Hematopoietic multipotent progenitor cell treated with erythropoietin and hydrocortisone succinate and interleukin-3 and kit ligand, for 6 days (in vitro differentiated cells): ENCODE data around the gene CACNA2D3.

Source experiments
- DNase-seq: peaks from one replicate; pipeline ENCODE4 v3.0.0-alpha.2; 2015

CACNA2D3 gene

GRCh38 chr3:54171951-54172350 lies 49.6 kb downstream of the CACNA2D3 start:
- DNase-seq, result no peak

DNA sequence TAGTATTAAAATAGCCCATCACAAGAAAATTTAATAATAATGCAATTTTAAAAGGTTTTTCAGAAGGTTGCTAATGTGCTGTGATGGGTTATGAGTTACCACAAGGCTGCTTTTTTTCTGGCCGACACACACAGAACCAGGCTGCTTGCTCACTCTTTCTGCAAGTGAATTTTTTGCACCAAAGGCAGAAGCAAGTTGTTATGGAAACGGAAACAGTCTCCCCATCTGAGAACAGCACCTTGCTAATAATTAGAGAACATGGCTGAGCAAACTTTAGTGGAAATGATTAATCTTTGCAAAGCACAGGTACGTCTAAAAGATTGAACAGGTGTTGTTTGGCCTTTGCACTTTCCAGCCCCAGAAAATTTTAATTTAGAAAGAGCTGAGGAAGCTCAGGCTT lies 51.0 kb downstream of the CACNA2D3 start:
- no peak for DNase-seq

DNA sequence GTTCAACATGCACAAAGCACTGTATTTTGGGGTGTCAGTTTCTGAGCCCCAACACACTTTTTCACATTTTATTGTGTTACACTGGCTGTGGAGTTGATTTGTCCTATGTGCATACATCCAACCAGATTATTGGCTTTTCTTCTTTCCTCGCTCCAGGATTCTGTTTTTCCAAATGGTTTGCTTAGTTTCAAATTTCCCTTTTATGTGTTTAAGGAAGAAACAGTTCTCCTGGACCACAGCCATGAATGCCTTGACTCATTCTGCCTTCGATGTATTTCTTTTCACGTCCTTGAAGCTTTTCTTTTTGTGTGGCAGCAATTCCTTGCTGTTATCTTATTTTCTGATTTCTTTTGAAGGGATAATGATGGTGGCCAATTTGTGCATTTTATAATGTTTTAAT lies 53.8 kb downstream of the CACNA2D3 start:
- DNase-seq, result no peak

- no peak for DNase-seq
These were observed 55.5 kb downstream of the CACNA2D3 start for GRCh38 chr3:54177816-54178215.

DNA sequence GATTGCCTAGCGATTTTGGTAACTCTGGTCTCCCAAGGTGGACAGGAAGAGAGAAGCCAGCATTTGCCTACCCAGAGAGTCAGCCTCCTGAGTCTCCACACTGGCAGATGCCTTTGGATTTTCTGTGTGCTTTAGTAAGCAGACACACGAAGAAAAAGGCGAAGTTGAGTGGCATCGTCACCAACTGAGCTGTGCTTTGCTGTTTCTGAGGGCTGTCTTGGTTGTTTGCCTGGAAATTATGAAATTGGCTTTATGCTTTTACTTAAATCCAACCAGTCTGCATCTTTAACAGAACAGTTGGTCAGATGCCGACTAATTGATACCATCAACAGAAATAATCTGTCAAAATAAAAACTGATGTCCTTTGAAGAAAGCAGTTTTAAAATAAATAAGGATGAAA lies 56.0 kb downstream of the CACNA2D3 start:
- DNase-seq, result no peak

GRCh38 chr3:54180921-54181320 lies 58.6 kb downstream of the CACNA2D3 start:
- DNase-seq, result no peak

DNA sequence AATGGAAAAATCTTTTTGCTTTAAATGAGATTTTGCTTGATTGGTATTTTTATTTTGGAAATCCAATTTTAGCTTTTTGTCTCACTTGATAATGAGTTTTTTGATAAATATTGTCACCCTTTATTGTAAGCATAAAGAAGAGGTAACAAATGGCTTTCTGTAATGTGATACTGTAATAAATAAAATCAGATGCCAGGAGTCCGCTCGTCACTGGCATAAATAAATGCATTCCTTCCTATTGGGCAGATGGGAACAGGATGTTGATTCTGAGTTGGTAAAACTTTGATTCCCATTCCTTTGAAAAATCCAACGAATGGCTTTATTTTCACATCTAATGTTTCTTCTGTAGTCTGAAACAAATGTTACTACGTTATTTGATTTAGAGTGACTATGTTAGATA lies 59.9 kb downstream of the CACNA2D3 start:
- DNase-seq, result no peak

DNA sequence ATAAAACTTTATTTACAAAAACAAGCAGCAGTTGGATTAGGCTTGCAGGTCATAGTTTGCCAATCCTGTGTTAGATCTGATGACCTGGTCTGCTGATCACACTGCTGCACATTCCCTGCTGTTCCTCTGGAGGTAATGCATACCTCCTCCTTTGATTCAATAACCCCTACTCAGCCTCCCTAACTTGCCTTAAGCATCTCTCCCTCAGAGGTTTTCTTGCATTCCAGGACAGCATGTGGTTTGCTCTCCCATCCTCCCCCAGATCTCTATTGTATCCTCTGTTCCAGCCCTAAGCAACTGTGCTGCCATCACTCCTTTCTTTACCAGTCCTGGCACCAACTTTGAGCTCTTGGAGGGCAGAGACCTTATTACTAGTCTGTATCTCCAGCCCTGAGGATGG lies 63.4 kb downstream of the CACNA2D3 start:
- DNase-seq, result no peak

DNA sequence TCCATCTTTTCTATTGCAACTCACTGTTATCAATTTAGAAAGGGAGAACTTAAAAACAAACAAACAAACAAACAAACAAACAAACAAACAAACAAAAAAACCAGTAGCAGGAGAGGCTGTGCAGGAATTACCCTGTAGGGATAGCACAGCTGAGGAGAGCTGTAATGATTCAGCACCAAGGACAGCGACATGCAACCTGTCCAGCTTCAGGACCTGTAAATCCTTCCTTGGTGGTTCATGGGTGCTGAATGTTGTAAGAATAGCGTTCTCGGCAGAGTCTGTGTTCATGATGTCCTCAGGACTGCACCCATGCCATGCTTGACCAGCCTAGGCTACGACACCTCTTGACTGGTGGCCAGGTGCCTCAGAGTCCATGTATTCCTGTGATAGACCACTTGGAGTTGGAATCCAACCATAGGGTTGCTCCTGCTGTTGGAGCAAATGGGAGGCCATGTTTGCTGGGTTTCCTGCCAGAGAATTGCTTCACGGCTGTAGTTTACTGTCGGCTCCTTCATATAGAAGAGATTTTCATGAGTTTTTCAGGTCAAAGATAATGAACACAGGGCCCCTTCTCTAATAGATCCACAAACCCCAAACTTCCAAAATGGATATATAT lies 65.9 kb downstream of the CACNA2D3 start:
- DNase-seq, result peak; percentile 86

DNA sequence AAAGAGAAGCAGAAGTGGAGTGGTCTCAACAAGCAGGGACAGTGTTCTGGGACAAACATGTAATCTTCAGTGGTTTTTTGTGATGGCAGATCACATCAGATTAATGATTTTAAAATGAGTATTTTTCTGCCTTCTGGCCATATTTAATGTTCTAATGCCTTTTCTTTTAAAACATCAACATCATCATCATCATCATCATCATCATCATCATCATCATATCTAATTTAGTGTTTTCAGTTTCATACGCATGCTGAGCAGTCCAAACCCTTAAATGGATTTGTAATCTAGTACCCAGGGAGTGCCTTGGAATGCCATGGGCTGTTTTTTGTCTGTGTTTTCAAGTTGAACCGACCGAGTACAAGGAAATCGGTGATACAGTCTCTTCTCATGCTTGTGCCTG lies 68.9 kb downstream of the CACNA2D3 start:
- no peak for DNase-seq

- no peak for DNase-seq
These were observed 69.7 kb downstream of the CACNA2D3 start for GRCh38 chr3:54192026-54192425.

- no peak for DNase-seq
These were observed 70.7 kb downstream of the CACNA2D3 start for GRCh38 chr3:54193093-54193492.

DNA sequence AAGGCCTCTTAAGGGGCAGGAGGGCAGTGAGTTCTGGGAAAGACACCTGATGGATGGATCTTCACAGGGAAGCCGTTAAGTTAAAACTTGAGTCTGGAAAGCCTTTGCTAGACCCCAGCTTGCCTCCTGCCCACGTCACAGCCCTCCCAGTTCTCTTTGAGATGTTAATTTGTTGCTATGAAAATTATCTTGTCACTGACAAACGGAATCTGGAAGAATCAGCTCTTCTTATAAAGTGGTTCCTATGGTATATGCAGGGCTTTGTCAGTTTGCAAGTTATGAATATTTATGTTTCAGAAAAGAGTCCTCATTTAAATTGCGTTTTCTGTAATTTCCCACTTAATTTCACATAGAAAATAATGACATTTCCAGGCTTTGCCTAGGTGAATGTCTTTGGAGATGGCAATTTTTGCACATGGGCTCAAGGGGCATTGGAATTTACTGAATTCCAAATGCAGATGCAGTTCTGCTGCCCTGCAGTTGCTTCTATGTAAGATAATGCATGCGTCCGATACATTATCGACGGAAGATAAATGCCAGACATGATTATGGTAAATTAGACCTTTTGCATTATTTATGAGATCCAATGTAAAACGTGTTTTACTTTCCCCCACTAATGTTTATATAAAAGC lies 74.1 kb downstream of the CACNA2D3 start:
- DNase-seq, result no peak

DNA sequence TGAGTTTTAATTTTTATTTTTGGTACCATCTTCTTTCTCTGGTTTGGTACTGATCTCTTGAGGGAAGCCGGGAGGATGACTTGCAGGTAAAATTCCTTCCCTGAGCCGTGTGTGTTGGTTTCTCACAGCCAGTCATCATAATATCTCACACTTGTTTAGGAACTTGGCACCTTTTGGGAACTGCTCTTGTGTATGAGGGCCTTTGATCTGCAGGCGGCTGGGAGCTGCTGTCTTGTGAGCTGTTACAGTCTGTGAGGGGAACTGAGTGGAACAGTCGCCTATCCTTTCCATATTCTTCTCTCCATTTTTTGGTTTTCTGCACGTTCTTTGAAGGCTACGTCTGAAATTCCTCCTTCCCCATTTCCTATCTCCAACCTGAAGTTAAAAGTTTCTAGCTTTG lies 75.2 kb downstream of the CACNA2D3 start:
- no peak for DNase-seq

DNA sequence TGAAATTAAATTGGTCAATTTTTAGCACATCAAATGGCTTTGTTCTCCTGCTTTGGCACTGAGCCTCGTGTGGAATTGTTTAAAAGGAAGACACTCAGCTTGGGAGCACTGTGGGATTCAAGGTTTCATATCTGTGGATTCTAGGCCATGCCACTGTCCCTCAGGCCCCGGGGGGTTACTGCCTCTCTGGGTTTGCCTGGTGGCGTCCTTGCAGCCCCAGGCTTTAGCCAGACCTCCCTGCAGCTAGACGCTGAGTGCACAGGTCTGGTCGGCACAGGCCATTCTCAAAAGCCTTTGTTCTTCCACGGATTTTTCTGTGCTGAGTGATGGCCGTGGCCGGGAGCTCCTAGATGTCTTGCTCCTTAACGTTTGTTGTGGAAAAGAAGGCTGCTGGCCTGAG lies 76.2 kb downstream of the CACNA2D3 start:
- DNase-seq, result no peak

- no peak for DNase-seq
These were observed 79.7 kb downstream of the CACNA2D3 start for GRCh38 chr3:54202054-54202453.

DNA sequence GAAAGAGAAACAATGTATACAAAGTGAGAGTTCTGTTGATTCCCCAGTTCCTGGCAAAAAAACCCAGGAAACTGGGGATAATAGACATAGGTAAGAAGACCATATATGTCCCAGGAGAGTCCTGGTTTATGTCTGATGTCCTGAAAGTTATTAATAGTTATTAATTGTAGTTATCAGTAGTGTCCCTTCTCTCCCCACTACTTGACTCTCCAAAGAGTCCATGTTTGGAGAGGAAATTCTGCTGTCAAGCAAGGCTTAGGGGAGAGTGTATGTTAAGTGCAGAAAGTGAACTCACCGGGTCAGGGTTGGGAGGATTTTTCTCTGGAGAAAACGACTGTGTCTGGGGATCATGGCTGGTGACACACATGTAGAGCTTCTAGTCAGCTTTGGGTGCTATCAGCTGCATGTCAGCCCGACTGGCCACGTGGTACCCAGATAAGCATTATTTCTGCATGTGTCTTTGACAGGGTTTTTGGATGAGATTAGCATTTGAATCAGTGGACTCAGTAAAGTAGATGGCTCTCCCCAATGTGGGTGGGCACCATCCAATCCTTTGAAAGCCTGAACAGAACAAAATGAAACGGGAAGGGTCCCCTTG lies 80.4 kb downstream of the CACNA2D3 start:
- DNase-seq, result no peak

GRCh38 chr3:54206874-54207273 lies 84.5 kb downstream of the CACNA2D3 start:
- DNase-seq, result no peak

DNA sequence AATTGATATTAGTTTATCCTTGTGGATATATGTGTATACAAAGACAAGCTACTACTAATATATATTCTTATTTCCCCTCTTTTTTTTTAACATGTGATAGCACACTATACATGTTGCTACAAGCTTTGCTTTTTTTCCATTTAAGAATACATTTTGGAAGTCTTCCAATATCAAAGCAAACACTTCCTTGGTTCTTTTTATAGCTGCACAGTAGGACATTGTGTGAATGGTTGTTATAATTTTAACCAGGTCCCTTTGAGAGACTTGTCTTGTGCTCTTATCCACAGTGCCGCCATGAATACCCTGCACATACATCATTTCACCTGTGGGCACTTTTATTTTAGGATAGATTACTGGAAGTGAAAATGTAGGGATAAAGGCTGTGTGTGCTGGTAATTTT lies 88.7 kb downstream of the CACNA2D3 start:
- DNase-seq, result no peak

DNA sequence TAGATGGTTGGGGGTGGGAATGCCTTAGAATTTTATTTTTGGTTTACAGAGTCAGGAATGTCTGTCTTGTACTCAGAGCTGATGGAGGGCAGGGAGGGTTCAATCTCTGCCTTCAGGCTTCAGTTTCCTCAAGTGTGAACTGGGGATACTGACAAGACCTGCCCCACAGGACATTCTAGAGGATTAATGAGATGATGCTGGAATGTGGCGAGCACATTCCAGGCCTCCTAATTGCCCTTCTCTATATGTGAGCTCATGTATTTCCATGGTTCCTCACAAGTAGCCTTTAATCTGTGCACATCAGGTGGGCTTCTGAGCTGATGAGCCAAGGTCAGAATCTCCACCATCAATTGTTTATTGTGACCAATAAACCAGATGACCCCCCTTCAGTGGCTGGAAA lies 90.4 kb downstream of the CACNA2D3 start:
- DNase-seq, result no peak

GRCh38 chr3:54213907-54214306 lies 91.6 kb downstream of the CACNA2D3 start:
- no peak for DNase-seq

- no peak for DNase-seq
These were observed 92.5 kb downstream of the CACNA2D3 start for GRCh38 chr3:54214845-54215244.

DNA sequence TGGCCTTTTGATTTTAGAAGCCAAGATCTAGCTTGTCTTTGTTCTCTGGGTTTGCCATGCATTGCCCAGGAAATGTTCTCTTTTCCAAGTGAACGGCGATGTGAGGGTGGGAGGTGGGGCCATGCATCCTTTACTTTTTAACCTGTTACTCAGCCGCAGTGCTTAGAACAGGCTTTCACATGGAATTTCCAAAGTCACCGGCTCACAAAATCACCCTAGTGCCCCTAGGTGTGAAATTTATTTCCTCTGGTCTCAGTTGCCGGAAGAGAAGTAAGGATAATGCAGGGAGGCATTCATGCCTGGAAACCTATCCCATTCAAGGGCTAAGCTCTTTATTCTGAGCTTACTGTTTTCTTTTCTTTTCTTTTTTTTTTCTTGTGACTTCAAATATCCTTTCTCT lies 93.2 kb downstream of the CACNA2D3 start:
- DNase-seq, result no peak

- DNase-seq, result no peak
These were observed 95.5 kb downstream of the CACNA2D3 start for GRCh38 chr3:54217828-54218227.

- DNase-seq, result no peak
These were observed 100.0 kb downstream of the CACNA2D3 start for GRCh38 chr3:54222316-54222715.
